Hepatocyte (in vitro differentiated cells): ENCODE results near the gene ITGB7. TPM values are rescaled to one million over a fixed set of nuclear protein-coding genes. Genes with fewer than 3 reads are reported as not detected.

ENCODE experiments used
- DNase-seq: peaks from one replicate; pipeline ENCODE4 v3.0.0-alpha.2; 2016; ENCODE audit warnings: low spot score
- H2AFZ ChIP-seq: fragments of 200-600 bp; sonication (generic); 2 replicates; pipeline ENCODE4 v1.6.0; 2016; ENCODE audit warnings: antibody characterized with exemption, mild to moderate bottlenecking
- H3K27ac ChIP-seq: fragments of 200-600 bp; sonication (generic); 2 replicates; pipeline ENCODE4 v1.5.1; 2016; ENCODE audit warnings: mild to moderate bottlenecking
- H3K27me3 ChIP-seq: fragments of 200-600 bp; sonication (generic); 2 replicates; pipeline ENCODE4 v1.6.1; 2016
- H3K36me3 ChIP-seq: fragments of 200-600 bp; sonication (generic); replicated peaks from 2 replicates; pipeline ENCODE4 v1.5.1; 2016; ENCODE audit warnings: low read depth; ENCODE audit not compliant: insufficient read depth
- H3K4me1 ChIP-seq: fragments of 200-600 bp; sonication (generic); 2 replicates; pipeline ENCODE4 v1.5.1; 2016; ENCODE audit warnings: mild to moderate bottlenecking, moderate library complexity; ENCODE audit not compliant: insufficient read depth
- H3K4me2 ChIP-seq: fragments of 200-600 bp; sonication (generic); 2 replicates; pipeline ENCODE4 v1.6.0; 2016
- H3K4me3 ChIP-seq: fragments of 200-600 bp; sonication (generic); 2 replicates; pipeline ENCODE4 v1.5.1; 2016; ENCODE audit warnings: mild to moderate bottlenecking
- H3K79me2 ChIP-seq: fragments of 200-600 bp; sonication (generic); 2 replicates; pipeline ENCODE4 v1.6.0; 2017; ENCODE audit warnings: mild to moderate bottlenecking
- H3K9me2 ChIP-seq: fragments of 200-600 bp; sonication (generic); replicated peaks from 2 replicates; pipeline ENCODE4 v1.6.0; 2017; ENCODE audit warnings: mild to moderate bottlenecking; ENCODE audit not compliant: insufficient read depth
- H3K9me3 ChIP-seq: fragments of 200-600 bp; sonication (generic); 2 replicates; pipeline ENCODE4 v1.5.1; 2016; ENCODE audit warnings: low read depth, mild to moderate bottlenecking
- H4K20me1 ChIP-seq: fragments of 200-600 bp; sonication (generic); 2 replicates; pipeline ENCODE4 v1.6.0; 2016; ENCODE audit warnings: mild to moderate bottlenecking; ENCODE audit not compliant: insufficient read depth, poor library complexity, severe bottlenecking
- CTCF ChIP-seq: fragments of 200-600 bp; sonication (generic); IDR thresholded peaks from 2 replicates; pipeline ENCODE4 v1.5.1; 2016; ENCODE audit warnings: antibody characterized with exemption, mild to moderate bottlenecking; ENCODE audit not compliant: poor library complexity
- EZH2 ChIP-seq: fragments of 200-600 bp; sonication (generic); IDR thresholded peaks from 2 replicates; pipeline ENCODE4 v1.6.1; 2016; ENCODE audit warnings: antibody characterized with exemption, mild to moderate bottlenecking, borderline replicate concordance
- EZH2phosphoT487 ChIP-seq: fragments of 200-600 bp; sonication (generic); IDR thresholded peaks from one replicate; pipeline ENCODE4 v1.6.1; 2018; ENCODE audit warnings: antibody characterized with exemption, mild to moderate bottlenecking, low read depth, moderate library complexity; ENCODE audit not compliant: unreplicated experiment, severe bottlenecking
- WGBS: methylation state at CpG from one replicate; pipeline ENCODE4 v1.1.6; 2016; ENCODE audit warnings: low lambda C conversion rate; ENCODE audit errors: missing lambda C conversion rate; 5-methylcytosine and 5-hydroxymethylcytosine counted together
- polyA plus RNA-seq: library from polyadenylated mRNA; unstranded; fragments of >200 nt; fragmentation: Nextera tagmentation; extraction: Ambion mirVana; gene quantifications from 2 replicates; pipeline ENCODE4 v1.2.1, GENCODE V29; 2016
- total RNA-seq: library from RNA; depleted of rRNA; stranded (reverse); fragments of >200 nt; gene quantifications from 2 replicates; pipeline ENCODE4 v1.2.3, GENCODE V29; 2014

ITGB7 gene
- total and polyA plus RNA-seq, 2 experiments from 2014 or later = 0.23 TPM; not detected in 1

- Histone ChIP-seq H3K4me3 (peak overlapping the region; percentile 54), H3K9me3 (no peaks in the 10 kb centered on the region), H3K27me3 (no peaks in the 10 kb centered on the region), H3K4me1 (peaks cover 64% of the 10 kb centered on the region), H2AFZ (peak overlapping the region; percentile 71), H3K4me2 (peak overlapping the region; percentile 98), H3K36me3 (no peaks in the 10 kb centered on the region), H3K27ac (peak overlapping the region; percentile 100), H3K9me2 (no peaks in the 10 kb centered on the region), H3K79me2 (peaks cover 36% of the 10 kb centered on the region), H4K20me1 (no peaks in the 10 kb centered on the region)
- WGBS = 2% methylated on average over 43 of the region's 72 CpGs
- peak; percentile 93 for DNase-seq
- TF ChIP-seq CTCF = peak; percentile 30
- no peak for TF ChIP-seq EZH2phosphoT487
- no peak for TF ChIP-seq EZH2
These were observed 14.4 kb upstream of the ITGB7 start for GRCh38 chr12:53221203-53222080.

GRCh38 chr12:53220694-53221202 is 13.7 kb upstream of the ITGB7 start:
- no peak for TF ChIP-seq CTCF
- no peaks in the 10 kb centered on the region for H3K9me2 ChIP-seq
- peak overlapping the region; percentile 100 for H3K27ac ChIP-seq
- no peaks in the 10 kb centered on the region for H3K27me3 ChIP-seq
- peaks cover 66% of the 10 kb centered on the region for H3K4me1 ChIP-seq
- H3K9me3 ChIP-seq = no peaks in the 10 kb centered on the region
- H2AFZ ChIP-seq = peak overlapping the region; percentile 67
- peaks cover 5% of the 10 kb centered on the region for H4K20me1 ChIP-seq
- peak overlapping the region; percentile 98 for H3K4me2 ChIP-seq
- peak overlapping the region; percentile 91 for H3K4me3 ChIP-seq
- peak; percentile 96 for DNase-seq
- 3% methylated on average over 11 of the region's 42 CpGs for WGBS
- peaks cover 42% of the 10 kb centered on the region for H3K79me2 ChIP-seq
- H3K36me3 ChIP-seq = no peaks in the 10 kb centered on the region

DNA sequence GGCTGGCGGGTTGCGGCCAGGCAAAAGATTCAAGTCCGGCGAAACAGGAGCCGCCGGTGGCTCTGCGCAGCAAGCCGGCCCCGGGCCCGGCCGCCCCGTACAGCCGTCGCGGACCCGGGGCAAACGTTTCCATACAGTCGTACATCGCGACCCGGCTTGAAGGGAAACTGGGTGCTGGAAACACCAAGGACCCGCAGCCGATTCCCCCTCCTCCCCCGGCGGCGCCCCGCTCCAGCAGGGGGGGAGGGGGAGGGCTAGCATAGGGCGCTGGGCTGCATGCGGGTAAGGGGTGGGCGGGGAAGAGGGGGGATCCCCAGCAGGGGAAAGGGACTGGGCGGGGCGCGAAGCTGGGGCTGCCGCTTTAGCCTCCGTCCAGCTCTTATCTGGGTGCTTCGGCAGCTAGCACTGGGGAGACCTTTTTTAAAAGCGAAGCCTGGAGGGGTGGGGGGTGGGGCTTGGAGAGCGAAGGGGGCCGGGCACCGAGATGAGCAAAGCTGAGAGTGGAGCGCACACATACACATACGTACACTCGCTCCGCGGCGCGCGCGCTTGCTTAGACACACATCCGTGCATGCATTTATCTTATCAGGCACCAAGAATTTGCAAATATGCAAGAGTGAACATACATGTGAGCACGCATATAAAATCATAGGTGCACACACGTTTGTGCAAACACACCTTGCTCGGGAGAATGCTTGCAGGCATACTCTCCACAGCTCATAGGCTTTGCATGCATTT is 13.1 kb upstream of the ITGB7 start:
- WGBS = 1% methylated on average over 42 of the region's 53 CpGs
- Histone ChIP-seq H2AFZ (peak overlapping the region; percentile 67), H3K4me2 (peak overlapping the region; percentile 98), H3K27me3 (no peaks in the 10 kb centered on the region), H3K4me1 (peaks cover 67% of the 10 kb centered on the region), H3K36me3 (no peaks in the 10 kb centered on the region), H4K20me1 (peaks cover 9% of the 10 kb centered on the region), H3K9me3 (no peaks in the 10 kb centered on the region), H3K4me3 (peak overlapping the region; percentile 91), H3K79me2 (peaks cover 48% of the 10 kb centered on the region), H3K9me2 (no peaks in the 10 kb centered on the region), H3K27ac (peak overlapping the region; percentile 100)
- DNase-seq = peak; percentile 87
- TF ChIP-seq EZH2 (no peak), CTCF (no peak), EZH2phosphoT487 (no peak)
